MCF 10A (cell line): Measurements from ENCODE around the gene CREG1. TPM values are rescaled to one million over a fixed set of nuclear protein-coding genes. Genes with fewer than 3 reads are reported as not detected.

Source experiments
- BruUV-seq: library from RNA; stranded (reverse); fragments of 400-500 nt; replicated peaks from 2 replicates; lab custom pipeline; 2021; lab: Mats Ljungman, UMichigan
- CTCF ChIA-PET: fragments of 300-600 bp; sonication (Branson Sonifier 250); formaldehyde crosslinking; extraction: SDS; loops from one replicate; lab custom pipeline; 2021; ENCODE audit warnings: antibody characterized with exemption, inconsistent platforms; lab: Yijun Ruan, JAX
- POLR2A ChIA-PET: fragments of 300-600, 350-650 bp; sonication (Branson Sonifier 250); formaldehyde crosslinking; extraction: SDS; loops from one replicate; lab custom pipeline; 2020; ENCODE audit warnings: antibody characterized with exemption, inconsistent platforms; lab: Yijun Ruan, JAX
- DNase-seq: peaks from one replicate; pipeline ENCODE4 v3.0.0-alpha.2; 2018; ENCODE audit not compliant: unreplicated experiment
- H3K27ac Mint-ChIP-seq: one replicate; pipeline ENCODE4 v1.8.0; 2022; ENCODE audit warnings: mild to moderate bottlenecking, low read depth, mixed read lengths; ENCODE audit not compliant: unreplicated experiment
- H3K27me3 Mint-ChIP-seq: one replicate; pipeline ENCODE4 v1.8.0; 2022; ENCODE audit warnings: mixed read lengths; ENCODE audit not compliant: insufficient read depth, unreplicated experiment
- H3K36me3 Mint-ChIP-seq: one replicate; pipeline ENCODE4 v1.8.0; 2022; ENCODE audit warnings: mild to moderate bottlenecking, moderate library complexity, mixed read lengths; ENCODE audit not compliant: insufficient read depth, unreplicated experiment
- H3K4me1 Mint-ChIP-seq: one replicate; pipeline ENCODE4 v1.8.0; 2022; ENCODE audit warnings: mixed read lengths; ENCODE audit not compliant: insufficient read depth, unreplicated experiment
- H3K4me3 Mint-ChIP-seq: one replicate; pipeline ENCODE4 v1.8.0; 2022; ENCODE audit warnings: mild to moderate bottlenecking, moderate library complexity, mixed read lengths; ENCODE audit not compliant: unreplicated experiment
- H3K9me3 Mint-ChIP-seq: one replicate; pipeline ENCODE4 v1.8.0; 2022; ENCODE audit warnings: mixed read lengths; ENCODE audit not compliant: unreplicated experiment
- CTCF ChIP-seq: fragments of 200-600 bp; IDR thresholded peaks from one replicate; pipeline ENCODE4 v1.8.0; 2022; ENCODE audit warnings: antibody characterized with exemption, mild to moderate bottlenecking; ENCODE audit not compliant: unreplicated experiment
- intact Hi-C: fragments of 100-400 bp; cut with micrococcal nuclease; formaldehyde crosslinking; loops from 2 replicates; pipeline ENCODE4 v1.14.1; 2022
- total RNA-seq: library from RNA; stranded (reverse); gene quantifications from 2 replicates; pipeline ENCODE4 v1.2.3, GENCODE V29; 2022

CREG1 gene
- total RNA-seq, 1 experiment from 2014 or later = 154 TPM

GRCh38 chr1:167588361-167588760, 34.8 kb upstream of the CREG1 start:
- Mint-ChIP-seq H3K4me3 (no peak overlapping the region), H3K9me3 (no peaks in the 10 kb centered on the region), H3K27me3 (no peaks in the 10 kb centered on the region), H3K36me3 (no peaks in the 10 kb centered on the region), H3K4me1 (peaks cover 2% of the 10 kb centered on the region), H3K27ac (no peak overlapping the region)
- CTCF ChIA-PET = interaction anchor here (0.6 to 5.0 kb wide), 6 partner anchors 9 to 106 kb away, joined by 3 to 37 read pairs (median 4); partner anchors contain the start of gene CREG1
- POLR2A ChIA-PET = interaction anchor here (1.1 to 1.8 kb wide), 2 partner anchors 12 to 16 kb away, joined by 4 to 7 read pairs; no protein-coding TSS in a partner anchor
- TF ChIP-seq CTCF = no peak
- DNase-seq = no peak
- BruUV-seq = no TSS peak
- intact Hi-C loops = no loop called here

- no peak overlapping the region for H3K4me3 Mint-ChIP-seq
- TF ChIP-seq CTCF = no peak
- H3K4me1 Mint-ChIP-seq = no peaks in the 10 kb centered on the region
- no peak overlapping the region for H3K27ac Mint-ChIP-seq
- ChIA-PET POLR2A (interaction anchor here (0.6 to 1.2 kb wide), 3 partner anchors 8 to 204 kb away, joined by 3 to 4 read pairs (median 3); no protein-coding TSS in a partner anchor), CTCF (interaction anchor here (0.6 to 5.0 kb wide), 5 partner anchors 13 to 158 kb away, joined by 3 to 37 read pairs (median 6); no protein-coding TSS in a partner anchor)
- no peak for DNase-seq
- intact Hi-C loops = no loop called here
- no peaks in the 10 kb centered on the region for H3K27me3 Mint-ChIP-seq
- no peaks in the 10 kb centered on the region for H3K9me3 Mint-ChIP-seq
- no peaks in the 10 kb centered on the region for H3K36me3 Mint-ChIP-seq
- no TSS peak for BruUV-seq
These were observed 34.3 kb upstream of the CREG1 start for GRCh38 chr1:167587872-167588271.

GRCh38 chr1:167587342-167587741, 33.8 kb upstream of the CREG1 start:
- H3K27me3 Mint-ChIP-seq = no peaks in the 10 kb centered on the region
- no peaks in the 10 kb centered on the region for H3K36me3 Mint-ChIP-seq
- H3K9me3 Mint-ChIP-seq = no peaks in the 10 kb centered on the region
- intact Hi-C loops = no loop called here
- no peak overlapping the region for H3K4me3 Mint-ChIP-seq
- no peak for DNase-seq
- ChIA-PET POLR2A (interaction anchor here (0.6 to 1.2 kb wide), 2 partner anchors 7 to 205 kb away, joined by 3 read pairs; no protein-coding TSS in a partner anchor), CTCF (interaction anchor here (0.6 to 5.0 kb wide), 6 partner anchors 12 to 566 kb away, joined by 3 to 37 read pairs (median 3); no protein-coding TSS in a partner anchor)
- H3K27ac Mint-ChIP-seq = no peak overlapping the region
- BruUV-seq = no TSS peak
- TF ChIP-seq CTCF = no peak
- H3K4me1 Mint-ChIP-seq = peaks cover 3% of the 10 kb centered on the region

GRCh38 chr1:167584581-167584980, 31.0 kb upstream of the CREG1 start:
- no peaks in the 10 kb centered on the region for H3K9me3 Mint-ChIP-seq
- H3K27me3 Mint-ChIP-seq = no peaks in the 10 kb centered on the region
- peaks cover 7% of the 10 kb centered on the region for H3K4me1 Mint-ChIP-seq
- ChIA-PET CTCF (interaction anchor here (0.6 to 4.0 kb wide), 9 partner anchors 12 to 1758 kb away, joined by 3 to 21 read pairs (median 5); partner anchors contain the start of gene CREG1), POLR2A (interaction anchor here (1.2 kb wide), 1 partner anchor 10 kb away, joined by 3 read pairs; no protein-coding TSS in a partner anchor)
- BruUV-seq = no TSS peak
- TF ChIP-seq CTCF = no peak
- no peak overlapping the region for H3K27ac Mint-ChIP-seq
- no peak for DNase-seq
- no peaks in the 10 kb centered on the region for H3K36me3 Mint-ChIP-seq
- intact Hi-C loops = no loop called here
- H3K4me3 Mint-ChIP-seq = no peak overlapping the region
